GM20431 (cell line): ENCODE results near the gene DCUN1D5.
"Not testable (repeated sequence)": the region's sequence is repeated elsewhere in the genome, so short reads cannot be mapped to it uniquely, and the experiment has no call there.

ENCODE experiments used
- in situ Hi-C: fragments of 300-500 bp; cut with MseI, MboI; formaldehyde crosslinking; loops from one replicate; pipeline ENCODE4 v1.15.0; 2020; ENCODE audit warnings: low sequenced_read_pairs; ENCODE audit not compliant: unreplicated experiment

The DCUN1D5 gene

GRCh38 chr11:103061656-103062055 lies 30.3 kb downstream of the DCUN1D5 start:
- in situ Hi-C loops = no loop called here

DNA sequence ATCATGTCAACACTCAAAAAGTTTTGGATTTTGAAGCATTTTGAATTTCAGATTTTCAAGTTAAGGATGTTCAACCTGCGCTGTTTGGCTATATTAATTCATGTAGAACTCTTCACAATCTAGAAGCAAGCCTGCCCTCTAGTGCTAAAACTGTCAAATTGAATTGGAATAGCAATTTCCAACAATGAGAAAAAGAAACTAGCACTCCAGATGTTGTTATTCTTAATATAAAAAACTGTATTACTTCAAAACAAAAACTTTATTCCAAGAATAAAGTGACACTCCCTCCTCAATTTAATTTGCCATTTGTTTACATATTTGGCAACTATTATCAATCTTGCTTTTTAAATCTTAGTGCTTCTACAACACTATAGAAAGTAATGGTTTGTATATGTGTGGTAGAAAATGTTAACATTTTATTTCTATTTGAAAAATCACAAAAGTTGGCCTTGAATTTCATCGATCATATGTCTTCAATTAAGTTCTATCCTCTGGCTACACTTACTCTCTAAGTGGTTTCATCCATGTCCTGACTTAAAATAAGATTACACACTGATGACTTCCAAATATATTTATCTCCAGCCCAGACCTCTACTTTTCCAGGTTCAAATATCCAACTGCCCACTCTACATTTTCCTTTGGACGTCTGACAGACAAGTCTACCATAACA lies 36.6 kb downstream of the DCUN1D5 start:
- in situ Hi-C loops = no loop called here

DNA sequence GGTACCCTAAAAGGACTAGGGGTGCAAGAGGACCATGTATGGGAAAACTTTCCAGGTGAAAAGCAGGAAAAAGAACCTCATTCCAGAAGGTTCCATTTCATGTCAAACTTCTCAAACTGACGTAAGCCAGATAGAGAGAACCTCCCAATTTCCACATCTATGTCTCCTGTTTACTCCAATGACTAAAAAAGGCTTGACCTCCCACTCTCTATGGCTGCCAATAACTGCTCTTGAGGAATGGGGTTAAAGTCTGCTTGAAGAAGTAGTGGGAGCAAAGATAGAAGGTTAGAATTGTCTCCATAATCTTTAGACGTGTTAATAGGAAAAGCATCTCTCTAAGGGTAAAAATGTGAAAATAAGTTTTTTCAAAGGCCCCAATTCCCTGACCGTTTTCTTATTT lies 38.0 kb downstream of the DCUN1D5 start:
- in situ Hi-C loops = no loop called here

DNA sequence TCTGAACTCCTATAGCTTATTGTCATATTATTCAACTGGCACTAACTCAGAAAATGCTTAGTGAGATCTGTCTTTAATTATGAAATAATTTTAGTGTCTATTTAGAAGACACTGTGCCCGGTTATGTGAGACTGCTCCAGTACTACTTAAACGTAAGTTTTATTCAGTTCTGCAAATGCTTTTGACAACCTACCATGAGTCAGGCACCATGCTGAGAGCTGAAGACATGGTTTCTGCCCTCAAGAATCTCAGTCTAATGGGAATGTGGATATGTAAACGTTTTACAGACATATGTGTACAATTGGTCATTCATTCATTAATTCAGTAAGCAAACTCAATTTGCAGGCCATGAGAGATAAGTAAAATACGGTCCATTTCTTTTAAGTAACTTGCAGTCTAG lies 40.0 kb downstream of the DCUN1D5 start:
- in situ Hi-C loops = no loop called here

- in situ Hi-C loops = no loop called here
Observed at GRCh38 chr11:103051151-103051801, 40.7 kb downstream of the DCUN1D5 start.

- in situ Hi-C loops = no loop called here
Observed at GRCh38 chr11:103050351-103050750, 41.6 kb downstream of the DCUN1D5 start.

GRCh38 chr11:103047837-103048236 lies 44.1 kb downstream of the DCUN1D5 start:
- in situ Hi-C loops = no loop called here

DNA sequence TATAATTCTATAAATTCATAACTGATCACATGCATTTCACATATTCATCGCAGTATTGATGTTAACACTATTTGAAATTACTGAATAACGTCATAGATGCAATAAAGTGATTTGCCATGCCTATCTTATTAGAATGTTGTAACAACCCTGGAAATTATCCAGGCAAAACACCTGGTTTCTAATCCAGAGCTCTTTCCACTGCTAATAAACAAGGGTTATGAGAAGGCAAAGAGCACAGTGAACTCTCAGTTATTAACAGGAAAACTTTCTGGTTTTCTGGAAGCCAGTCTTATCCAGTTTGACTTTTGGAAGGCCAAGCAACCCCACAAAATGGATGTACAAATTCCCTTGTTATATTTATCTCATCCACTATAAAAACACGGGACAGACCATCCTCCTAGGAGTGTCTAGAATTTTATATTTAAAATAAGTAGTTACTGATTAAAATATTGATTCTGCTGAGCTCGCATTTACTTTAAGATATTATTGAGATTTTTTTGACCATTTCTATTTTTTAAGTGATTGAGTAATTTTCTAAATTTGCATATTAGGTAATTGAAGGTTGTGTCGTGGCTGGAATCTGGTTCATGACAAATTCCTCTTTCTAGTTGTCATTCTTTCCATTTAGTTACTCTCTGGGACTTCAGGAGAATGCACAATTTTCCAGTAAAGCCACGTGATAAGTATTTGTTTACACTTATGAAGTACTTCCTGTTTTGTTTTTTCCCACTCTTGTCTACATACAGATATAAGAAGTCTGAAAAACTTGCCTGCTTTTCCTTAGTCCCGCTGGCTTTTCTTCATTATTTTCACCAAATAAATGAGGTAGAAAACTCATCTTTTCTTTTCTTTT lies 47.9 kb downstream of the DCUN1D5 start:
- in situ Hi-C loops = no loop called here

DNA sequence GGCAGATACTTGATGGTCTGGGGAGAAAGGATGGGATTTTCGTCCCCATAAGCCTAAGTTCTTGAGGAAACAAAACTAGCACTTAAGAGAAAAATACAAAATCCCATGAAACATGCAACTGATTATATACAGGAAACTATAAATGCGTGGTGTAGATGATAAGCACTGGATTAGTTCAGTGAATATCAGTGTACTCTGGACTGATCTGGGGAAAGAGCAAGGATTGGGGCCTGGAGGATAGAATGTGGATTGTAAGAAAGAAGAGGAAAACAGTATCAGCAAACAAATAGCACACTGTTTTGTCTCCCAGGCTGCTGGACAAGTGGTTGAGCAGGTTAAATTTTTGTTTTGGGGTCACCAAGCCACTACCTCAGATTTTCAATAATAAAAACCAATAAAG lies 49.8 kb downstream of the DCUN1D5 start:
- in situ Hi-C loops = no loop called here

DNA sequence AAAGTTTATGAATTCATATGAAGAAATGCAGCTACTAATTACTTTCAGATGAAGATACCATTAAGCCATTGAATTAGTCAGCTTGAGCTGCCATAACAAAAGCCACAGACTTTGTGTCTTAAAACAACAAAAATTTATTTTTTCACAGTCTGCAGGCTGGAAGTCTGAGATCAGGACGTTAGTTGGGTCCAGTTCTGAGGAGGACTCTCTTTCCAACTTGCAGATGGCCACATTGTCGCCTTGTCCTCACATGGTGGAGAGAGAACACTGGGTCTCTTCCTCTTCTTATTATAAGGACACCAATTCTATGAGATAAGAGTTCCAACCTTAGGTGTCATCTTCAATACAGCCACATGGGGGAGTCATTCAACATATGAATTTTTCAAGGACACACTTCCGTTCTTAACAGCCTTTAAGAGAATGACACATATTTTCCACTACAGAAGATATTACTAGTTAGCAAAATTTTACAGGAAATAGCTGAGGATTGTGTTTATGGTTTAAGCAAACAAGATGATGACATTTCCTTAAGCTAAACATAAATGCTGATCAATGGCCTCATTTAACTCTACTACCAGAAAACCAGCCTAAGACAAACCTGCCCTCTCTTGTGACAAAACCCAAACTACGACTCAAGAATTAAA lies 56.0 kb downstream of the DCUN1D5 start:
- in situ Hi-C loops = no loop called here

DNA sequence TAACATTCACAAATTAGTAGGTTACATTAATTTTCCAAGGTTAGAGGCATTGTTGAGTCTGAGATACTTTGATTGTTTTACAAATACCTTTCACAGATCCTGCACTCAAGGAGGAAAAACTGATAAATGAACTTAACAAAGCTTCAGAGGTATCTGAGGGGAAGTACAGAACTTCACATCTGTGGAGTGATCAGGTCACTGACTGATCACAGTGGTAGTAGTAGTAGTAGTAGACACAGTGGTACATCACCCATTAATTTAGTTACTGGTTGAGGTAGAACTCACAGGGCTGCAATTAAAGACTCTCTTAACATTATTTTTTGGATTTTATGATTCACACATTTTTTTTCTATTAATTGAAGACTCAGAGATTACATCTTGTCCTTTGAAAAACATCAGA lies 56.7 kb downstream of the DCUN1D5 start:
- in situ Hi-C loops = no loop called here

DNA sequence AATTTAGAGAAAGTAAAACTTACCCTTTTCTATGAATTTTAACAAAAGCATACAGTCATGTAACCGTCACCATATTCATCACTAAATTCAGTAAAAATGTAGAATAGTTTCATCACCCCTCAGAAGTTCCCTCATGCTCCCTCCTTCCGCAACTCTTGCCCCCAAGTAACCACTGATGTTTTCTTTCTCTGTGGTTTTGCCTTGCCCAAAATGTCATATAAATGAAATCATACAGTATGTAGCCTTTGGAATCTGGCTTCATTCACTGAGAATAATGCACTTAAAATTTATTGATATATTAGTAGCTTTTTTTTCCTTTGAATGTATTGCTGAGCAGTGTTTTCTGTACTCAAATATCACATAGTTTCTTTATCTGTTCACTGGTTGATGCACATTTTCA lies 60.1 kb downstream of the DCUN1D5 start:
- in situ Hi-C loops = no loop called here

- in situ Hi-C loops = no loop called here
Observed at GRCh38 chr11:103029401-103029800, 62.6 kb downstream of the DCUN1D5 start.

DNA sequence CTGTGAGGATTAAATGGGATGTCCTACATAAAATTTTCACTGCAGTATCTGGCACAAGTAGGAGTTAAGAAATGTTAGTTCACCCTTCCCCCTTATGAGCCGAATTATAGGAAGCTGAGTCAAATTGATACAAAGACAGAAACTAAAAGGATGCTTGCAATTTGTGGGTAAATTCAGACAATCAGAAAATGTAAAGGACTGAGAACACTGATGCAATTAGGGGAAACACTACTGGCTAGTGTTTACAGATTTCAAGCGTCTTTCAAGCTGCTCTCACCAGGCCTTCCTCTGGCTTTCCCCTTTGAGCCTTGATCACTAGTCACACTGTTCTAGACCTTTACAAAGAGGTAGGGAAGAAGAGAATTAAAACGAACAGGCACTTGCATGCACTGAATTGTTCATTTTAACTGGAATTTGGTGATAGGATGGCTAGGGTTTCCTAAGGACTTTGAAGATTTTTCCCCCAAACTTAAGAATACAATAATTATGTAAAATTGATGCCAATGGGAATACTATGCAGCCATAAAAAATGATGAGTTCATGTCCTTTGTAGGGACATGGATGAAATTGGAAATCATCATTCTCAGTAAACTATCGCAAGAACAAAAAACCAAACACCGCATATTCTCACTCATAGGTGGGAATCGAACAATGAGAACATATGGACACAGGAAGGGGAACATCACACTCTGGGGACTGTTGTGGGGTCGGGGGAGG lies 63.5 kb downstream of the DCUN1D5 start:
- in situ Hi-C loops = not testable (repeated sequence)

- in situ Hi-C loops = no loop called here
Observed at GRCh38 chr11:103024086-103024485, 67.9 kb downstream of the DCUN1D5 start.

DNA sequence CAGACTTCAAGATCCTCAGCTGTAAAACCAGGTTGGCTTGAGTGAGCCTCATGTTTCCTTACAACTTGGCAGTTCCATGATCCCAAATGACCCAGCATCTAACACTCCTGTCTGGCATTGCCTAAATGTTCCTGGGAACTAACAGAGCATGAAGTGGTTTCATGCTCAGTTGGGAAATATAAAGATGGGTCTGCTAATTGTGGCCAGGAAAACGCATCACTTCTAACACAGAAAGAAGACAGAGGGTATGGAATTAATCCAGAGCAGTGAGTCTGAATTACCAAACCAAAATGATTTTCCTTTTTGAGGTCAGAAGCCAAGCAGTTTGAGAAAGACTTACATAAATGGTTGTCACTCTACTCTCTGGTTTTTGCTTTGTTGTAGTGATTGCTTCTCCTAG lies 75.9 kb downstream of the DCUN1D5 start:
- in situ Hi-C loops = no loop called here

DNA sequence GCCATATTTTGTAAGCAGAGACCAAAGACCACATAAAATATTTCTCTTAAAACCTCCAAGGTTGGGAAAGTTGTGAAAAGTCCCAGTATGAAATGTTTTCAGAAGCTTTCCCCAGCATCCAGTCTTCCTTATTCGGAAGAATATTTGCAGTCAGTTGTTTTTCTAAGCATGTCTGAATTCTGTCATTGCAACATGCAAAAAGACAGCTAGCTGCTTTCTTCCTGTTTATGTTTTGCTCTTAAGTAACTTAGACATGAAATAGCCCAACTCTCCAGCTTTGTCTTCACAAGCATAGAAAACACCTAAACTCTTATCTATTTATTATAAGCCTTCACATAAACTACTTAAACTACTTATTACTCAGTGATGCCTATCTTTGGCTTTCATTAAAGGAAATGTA lies 78.5 kb downstream of the DCUN1D5 start:
- in situ Hi-C loops = no loop called here
